ENCODE measurements around the gene ATP6V0E2. TPM values are rescaled to one million over a fixed set of nuclear protein-coding genes. Genes with fewer than 3 reads are reported as not detected.
"Not testable (repeated sequence)": the region's sequence is repeated elsewhere in the genome, so short reads cannot be mapped to it uniquely, and the experiment has no call there.

ATP6V0E2 gene
- total RNA-seq, 1 experiment from 2014 or later: 14.1 TPM

GRCh38 chr7:149828357-149829309 is 45.1 kb upstream of the ATP6V0E2 start:
- H3K4me3 ChIP-seq (ENCODE audit: low read length): no peak overlapping the region
- no peaks in the 10 kb centered on the region for H4K20me1 ChIP-seq (ENCODE audit: insufficient read depth, low read depth, low read length)
- no peak overlapping the region for H3K27ac ChIP-seq (ENCODE audit: low read length)
- no peaks in the 10 kb centered on the region for H3K36me3 ChIP-seq (ENCODE audit: insufficient read depth, low read length)
- no peak overlapping the region for H3K4me2 ChIP-seq (ENCODE audit: low read depth, low read length, poor library complexity, severe bottlenecking)
- no peak overlapping the region for H3K9ac ChIP-seq (ENCODE audit: low read length)
- H3K9me3 ChIP-seq (ENCODE audit: low read length): no peaks in the 10 kb centered on the region
- no peak overlapping the region for H2AFZ ChIP-seq (ENCODE audit: low read length)
- DNase-seq: no peak
- no peaks in the 10 kb centered on the region for H3K79me2 ChIP-seq (ENCODE audit: low read length)
- H3K9me2 ChIP-seq (replicated peaks; ENCODE audit: insufficient read depth, low read length): no peaks in the 10 kb centered on the region
- H3K27me3 ChIP-seq (ENCODE audit: low read length): no peaks in the 10 kb centered on the region
- H3K4me1 ChIP-seq (ENCODE audit: low read length): no peaks in the 10 kb centered on the region

- H3K9me2 ChIP-seq (replicated peaks; ENCODE audit: insufficient read depth, low read length); H3K27ac ChIP-seq (ENCODE audit: low read length); H2AFZ ChIP-seq (ENCODE audit: low read length); H3K27me3 ChIP-seq (ENCODE audit: low read length); H3K9me3 ChIP-seq (ENCODE audit: low read length); H3K4me1 ChIP-seq (ENCODE audit: low read length); H3K9ac ChIP-seq (ENCODE audit: low read length); H3K4me3 ChIP-seq (ENCODE audit: low read length); H3K4me2 ChIP-seq (ENCODE audit: low read depth, low read length, poor library complexity, severe bottlenecking); H3K36me3 ChIP-seq (ENCODE audit: insufficient read depth, low read length); H3K79me2 ChIP-seq (ENCODE audit: low read length); DNase-seq; H4K20me1 ChIP-seq (ENCODE audit: insufficient read depth, low read depth, low read length): not testable (repeated sequence)
Measured at GRCh38 chr7:149830527-149830926, 43.2 kb upstream of the ATP6V0E2 start.

GRCh38 chr7:149830997-149831740 is 42.6 kb upstream of the ATP6V0E2 start:
- H4K20me1 ChIP-seq (ENCODE audit: insufficient read depth, low read depth, low read length): no peaks in the 10 kb centered on the region
- no peak overlapping the region for H3K4me3 ChIP-seq (ENCODE audit: low read length)
- no peak overlapping the region for H3K27ac ChIP-seq (ENCODE audit: low read length)
- no peaks in the 10 kb centered on the region for H3K9me3 ChIP-seq (ENCODE audit: low read length)
- no peak overlapping the region for H2AFZ ChIP-seq (ENCODE audit: low read length)
- no peaks in the 10 kb centered on the region for H3K36me3 ChIP-seq (ENCODE audit: insufficient read depth, low read length)
- no peaks in the 10 kb centered on the region for H3K79me2 ChIP-seq (ENCODE audit: low read length)
- no peaks in the 10 kb centered on the region for H3K4me1 ChIP-seq (ENCODE audit: low read length)
- H3K27me3 ChIP-seq (ENCODE audit: low read length): no peaks in the 10 kb centered on the region
- no peak overlapping the region for H3K4me2 ChIP-seq (ENCODE audit: low read depth, low read length, poor library complexity, severe bottlenecking)
- no peaks in the 10 kb centered on the region for H3K9me2 ChIP-seq (replicated peaks; ENCODE audit: insufficient read depth, low read length)
- no peak for DNase-seq
- no peak overlapping the region for H3K9ac ChIP-seq (ENCODE audit: low read length)

- Histone ChIP-seq H3K4me2 (ENCODE audit: low read depth, low read length, poor library complexity, severe bottlenecking) (no peak overlapping the region), H3K4me1 (ENCODE audit: low read length) (no peaks in the 10 kb centered on the region), H4K20me1 (ENCODE audit: insufficient read depth, low read depth, low read length) (no peaks in the 10 kb centered on the region), H3K27me3 (ENCODE audit: low read length) (no peaks in the 10 kb centered on the region), H3K9ac (ENCODE audit: low read length) (no peak overlapping the region), H3K9me2 (replicated peaks; ENCODE audit: insufficient read depth, low read length) (no peaks in the 10 kb centered on the region), H3K4me3 (ENCODE audit: low read length) (no peak overlapping the region), H3K79me2 (ENCODE audit: low read length) (no peaks in the 10 kb centered on the region), H2AFZ (ENCODE audit: low read length) (no peak overlapping the region), H3K36me3 (ENCODE audit: insufficient read depth, low read length) (no peaks in the 10 kb centered on the region), H3K9me3 (ENCODE audit: low read length) (no peaks in the 10 kb centered on the region), H3K27ac (ENCODE audit: low read length) (no peak overlapping the region)
- no peak for DNase-seq
Measured at GRCh38 chr7:149831741-149832219, 42.0 kb upstream of the ATP6V0E2 start.

GRCh38 chr7:149832332-149833041 is 41.3 kb upstream of the ATP6V0E2 start:
- Histone ChIP-seq H3K27me3 (ENCODE audit: low read length) (no peaks in the 10 kb centered on the region), H2AFZ (ENCODE audit: low read length) (no peak overlapping the region), H3K4me2 (ENCODE audit: low read depth, low read length, poor library complexity, severe bottlenecking) (no peak overlapping the region), H3K9ac (ENCODE audit: low read length) (no peak overlapping the region), H3K36me3 (ENCODE audit: insufficient read depth, low read length) (no peaks in the 10 kb centered on the region), H3K4me3 (ENCODE audit: low read length) (no peak overlapping the region), H3K9me3 (ENCODE audit: low read length) (no peaks in the 10 kb centered on the region), H3K9me2 (replicated peaks; ENCODE audit: insufficient read depth, low read length) (no peaks in the 10 kb centered on the region), H3K27ac (ENCODE audit: low read length) (no peak overlapping the region), H4K20me1 (ENCODE audit: insufficient read depth, low read depth, low read length) (no peaks in the 10 kb centered on the region), H3K4me1 (ENCODE audit: low read length) (no peaks in the 10 kb centered on the region; the same call in 1 of the 2 replicates), H3K79me2 (ENCODE audit: low read length) (no peaks in the 10 kb centered on the region)
- DNase-seq: no peak

GRCh38 chr7:149833495-149834130 is 40.2 kb upstream of the ATP6V0E2 start:
- Histone ChIP-seq H4K20me1 (ENCODE audit: insufficient read depth, low read depth, low read length) (no peaks in the 10 kb centered on the region), H3K27me3 (ENCODE audit: low read length) (no peaks in the 10 kb centered on the region), H3K9me3 (ENCODE audit: low read length) (no peaks in the 10 kb centered on the region), H3K4me2 (ENCODE audit: low read depth, low read length, poor library complexity, severe bottlenecking) (no peak overlapping the region), H3K9ac (ENCODE audit: low read length) (no peak overlapping the region), H3K4me1 (ENCODE audit: low read length) (peaks cover 4% of the 10 kb centered on the region), H3K9me2 (replicated peaks; ENCODE audit: insufficient read depth, low read length) (no peaks in the 10 kb centered on the region), H3K27ac (ENCODE audit: low read length) (no peak overlapping the region), H3K79me2 (ENCODE audit: low read length) (no peaks in the 10 kb centered on the region), H2AFZ (ENCODE audit: low read length) (no peak overlapping the region), H3K36me3 (ENCODE audit: insufficient read depth, low read length) (no peaks in the 10 kb centered on the region), H3K4me3 (ENCODE audit: low read length) (no peak overlapping the region)
- no peak for DNase-seq

- Histone ChIP-seq H3K4me3 (ENCODE audit: low read length) (no peak overlapping the region), H3K79me2 (ENCODE audit: low read length) (peaks cover 10% of the 10 kb centered on the region; the same call in 1 of the 2 replicates), H3K27ac (ENCODE audit: low read length) (no peak overlapping the region), H3K9me2 (replicated peaks; ENCODE audit: insufficient read depth, low read length) (no peaks in the 10 kb centered on the region), H3K9me3 (ENCODE audit: low read length) (no peaks in the 10 kb centered on the region), H2AFZ (ENCODE audit: low read length) (no peak overlapping the region), H3K9ac (ENCODE audit: low read length) (no peak overlapping the region), H3K4me1 (ENCODE audit: low read length) (peaks cover 14% of the 10 kb centered on the region), H3K4me2 (ENCODE audit: low read depth, low read length, poor library complexity, severe bottlenecking) (no peak overlapping the region), H3K27me3 (ENCODE audit: low read length) (no peaks in the 10 kb centered on the region), H4K20me1 (ENCODE audit: insufficient read depth, low read depth, low read length) (no peaks in the 10 kb centered on the region), H3K36me3 (ENCODE audit: insufficient read depth, low read length) (no peaks in the 10 kb centered on the region)
- DNase-seq: no peak
Measured at GRCh38 chr7:149834601-149835000, 39.2 kb upstream of the ATP6V0E2 start.

All from Karpas-422 (cell line).